ENCODE results near the gene CEBPG. TPM values are rescaled to one million over a fixed set of nuclear protein-coding genes. Genes with fewer than 3 reads are reported as not detected.

The CEBPG gene
- total RNA-seq, 1 experiment from 2014 or later = 39.5 TPM

DNA sequence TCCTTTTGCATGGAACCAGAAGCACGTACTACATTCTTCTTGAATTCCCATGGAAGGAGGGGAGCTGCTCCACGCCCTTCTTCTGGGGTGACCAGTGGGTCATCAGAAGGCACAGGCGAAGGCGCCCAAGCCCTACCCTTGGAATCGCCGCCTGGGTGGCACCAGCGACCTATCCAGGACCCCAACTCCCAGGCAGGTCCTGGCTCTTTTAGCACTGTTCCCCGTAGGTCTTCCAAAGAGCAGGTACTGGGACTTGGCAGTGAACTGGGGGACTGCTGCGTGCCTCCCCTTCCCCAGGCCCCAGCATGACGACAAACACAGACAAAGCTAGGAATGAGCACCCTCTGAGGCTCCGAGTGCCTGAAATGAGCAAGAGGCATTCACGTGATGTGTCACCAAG is 45.0 kb downstream of the CEBPG start:
- intact Hi-C loops (cut with micrococcal nuclease; ENCODE audit: unreplicated experiment) = no loop called here

DNA sequence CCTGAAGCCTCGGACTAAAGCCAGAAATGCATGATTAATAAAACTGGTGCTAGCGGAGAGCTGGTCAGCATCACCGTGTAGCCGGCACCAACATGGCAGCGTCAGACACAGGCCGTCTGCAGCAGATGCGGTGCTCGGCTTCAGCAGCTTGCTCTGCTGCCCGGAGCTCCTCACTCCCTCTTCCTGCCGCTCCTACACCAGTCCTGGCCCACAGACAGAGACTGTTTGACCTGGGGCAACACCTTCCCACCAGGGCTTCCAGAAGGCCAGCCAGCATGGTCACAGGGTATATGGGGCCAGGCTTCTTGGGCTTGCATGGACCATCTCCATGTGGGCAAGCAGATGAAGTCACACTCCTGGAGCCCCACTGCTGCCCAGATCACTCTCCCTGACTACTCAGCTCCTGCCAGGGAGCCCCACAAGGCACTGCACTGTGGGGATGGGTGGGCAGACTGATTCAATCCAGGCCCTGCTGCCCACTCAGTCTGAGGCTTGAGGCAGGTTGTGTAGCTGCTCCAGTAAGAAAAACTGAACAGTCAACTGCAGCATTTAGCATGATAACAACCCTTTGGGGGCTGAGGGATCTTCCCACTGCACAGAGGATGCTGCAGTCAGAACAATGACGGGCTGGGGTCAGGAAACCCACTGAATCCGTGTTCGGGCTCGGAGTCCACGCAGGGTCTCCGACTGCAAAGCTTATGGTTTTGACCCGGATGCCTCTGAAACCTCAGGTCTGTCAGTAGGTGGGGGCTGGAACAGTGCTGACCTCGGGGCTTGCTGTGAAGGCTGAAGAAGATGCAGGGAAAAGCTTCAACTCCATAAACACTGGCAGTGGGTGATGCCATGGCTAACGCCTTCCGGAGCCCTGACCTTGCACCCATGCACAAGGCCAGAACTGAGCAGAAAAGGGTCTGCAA is 45.6 kb downstream of the CEBPG start:
- intact Hi-C loops (cut with micrococcal nuclease; ENCODE audit: unreplicated experiment) = no loop called here
- no peak overlapping the region for H3K27ac Mint-ChIP-seq (ENCODE audit: unreplicated experiment)
- TF ChIP-seq, protein P1, sequence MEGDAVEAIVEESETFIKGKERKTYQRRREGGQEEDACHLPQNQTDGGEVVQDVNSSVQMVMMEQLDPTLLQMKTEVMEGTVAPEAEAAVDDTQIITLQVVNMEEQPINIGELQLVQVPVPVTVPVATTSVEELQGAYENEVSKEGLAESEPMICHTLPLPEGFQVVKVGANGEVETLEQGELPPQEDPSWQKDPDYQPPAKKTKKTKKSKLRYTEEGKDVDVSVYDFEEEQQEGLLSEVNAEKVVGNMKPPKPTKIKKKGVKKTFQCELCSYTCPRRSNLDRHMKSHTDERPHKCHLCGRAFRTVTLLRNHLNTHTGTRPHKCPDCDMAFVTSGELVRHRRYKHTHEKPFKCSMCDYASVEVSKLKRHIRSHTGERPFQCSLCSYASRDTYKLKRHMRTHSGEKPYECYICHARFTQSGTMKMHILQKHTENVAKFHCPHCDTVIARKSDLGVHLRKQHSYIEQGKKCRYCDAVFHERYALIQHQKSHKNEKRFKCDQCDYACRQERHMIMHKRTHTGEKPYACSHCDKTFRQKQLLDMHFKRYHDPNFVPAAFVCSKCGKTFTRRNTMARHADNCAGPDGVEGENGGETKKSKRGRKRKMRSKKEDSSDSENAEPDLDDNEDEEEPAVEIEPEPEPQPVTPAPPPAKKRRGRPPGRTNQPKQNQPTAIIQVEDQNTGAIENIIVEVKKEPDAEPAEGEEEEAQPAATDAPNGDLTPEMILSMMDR (IDR thresholded peaks at IDR 0.05; ENCODE audit: unreplicated experiment) = no peak
- BruUV-seq (replicated peaks) = no TSS peak
- H3K9me3 Mint-ChIP-seq (ENCODE audit: low read depth, unreplicated experiment) = no peaks in the 10 kb centered on the region
- no peak overlapping the region for H3K4me3 Mint-ChIP-seq (ENCODE audit: low read depth, unreplicated experiment)
- H3K36me3 Mint-ChIP-seq (ENCODE audit: insufficient read depth, unreplicated experiment) = peaks cover 3% of the 10 kb centered on the region
- H3K4me1 Mint-ChIP-seq (ENCODE audit: low read depth, unreplicated experiment) = peaks cover 8% of the 10 kb centered on the region
- DNase-seq = no peak
- H3K27me3 Mint-ChIP-seq (ENCODE audit: unreplicated experiment) = no peaks in the 10 kb centered on the region
- CTCF ChIA-PET = interaction anchor here (1.2 kb wide), 1 partner anchor 359 kb away, joined by 3 read pairs; no protein-coding TSS in a partner anchor

More for the DNA sequence above, 45.0 kb downstream of the CEBPG start:
- no TSS peak for BruUV-seq (replicated peaks)
- TF ChIP-seq, protein P1 (IDR thresholded peaks at IDR 0.05; ENCODE audit: unreplicated experiment) = no peak
- Mint-ChIP-seq H3K27ac (ENCODE audit: unreplicated experiment) (no peak overlapping the region), H3K36me3 (ENCODE audit: insufficient read depth, unreplicated experiment) (peaks cover 3% of the 10 kb centered on the region), H3K27me3 (ENCODE audit: unreplicated experiment) (no peaks in the 10 kb centered on the region), H3K4me1 (ENCODE audit: low read depth, unreplicated experiment) (peaks cover 8% of the 10 kb centered on the region), H3K4me3 (ENCODE audit: low read depth, unreplicated experiment) (no peak overlapping the region), H3K9me3 (ENCODE audit: low read depth, unreplicated experiment) (no peaks in the 10 kb centered on the region)
- CTCF ChIA-PET = interaction anchor here (1.2 kb wide), 1 partner anchor 359 kb away, joined by 3 read pairs; no protein-coding TSS in a partner anchor
- no peak for DNase-seq

DNA sequence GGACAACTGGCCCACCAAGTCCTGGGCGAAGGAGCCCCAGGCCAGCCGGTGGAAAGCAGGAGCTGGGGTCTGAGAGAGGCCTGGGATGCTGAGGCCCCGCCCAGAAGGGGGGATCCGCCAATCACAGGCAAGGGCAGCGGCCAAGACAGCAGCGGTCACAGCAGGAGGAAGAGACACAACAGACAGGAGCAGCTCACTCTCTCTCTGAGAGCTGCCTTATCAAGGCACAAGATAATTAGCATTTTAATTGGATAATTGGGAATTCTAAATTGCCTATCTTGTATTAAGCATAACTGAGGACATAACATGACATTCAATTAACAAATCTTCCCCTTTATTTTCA is 46.2 kb downstream of the CEBPG start:
- DNase-seq = no peak
- intact Hi-C loops (cut with micrococcal nuclease; ENCODE audit: unreplicated experiment) = no loop called here
- no TSS peak for BruUV-seq (replicated peaks)
- TF ChIP-seq, protein P1 (IDR thresholded peaks at IDR 0.05; ENCODE audit: unreplicated experiment) = no peak
- Mint-ChIP-seq H3K4me3 (ENCODE audit: low read depth, unreplicated experiment) (no peak overlapping the region), H3K4me1 (ENCODE audit: low read depth, unreplicated experiment) (peaks cover 8% of the 10 kb centered on the region), H3K9me3 (ENCODE audit: low read depth, unreplicated experiment) (no peaks in the 10 kb centered on the region), H3K27me3 (ENCODE audit: unreplicated experiment) (no peaks in the 10 kb centered on the region), H3K27ac (ENCODE audit: unreplicated experiment) (no peak overlapping the region), H3K36me3 (ENCODE audit: insufficient read depth, unreplicated experiment) (peaks cover 3% of the 10 kb centered on the region)
- CTCF ChIA-PET = no interaction called here

DNA sequence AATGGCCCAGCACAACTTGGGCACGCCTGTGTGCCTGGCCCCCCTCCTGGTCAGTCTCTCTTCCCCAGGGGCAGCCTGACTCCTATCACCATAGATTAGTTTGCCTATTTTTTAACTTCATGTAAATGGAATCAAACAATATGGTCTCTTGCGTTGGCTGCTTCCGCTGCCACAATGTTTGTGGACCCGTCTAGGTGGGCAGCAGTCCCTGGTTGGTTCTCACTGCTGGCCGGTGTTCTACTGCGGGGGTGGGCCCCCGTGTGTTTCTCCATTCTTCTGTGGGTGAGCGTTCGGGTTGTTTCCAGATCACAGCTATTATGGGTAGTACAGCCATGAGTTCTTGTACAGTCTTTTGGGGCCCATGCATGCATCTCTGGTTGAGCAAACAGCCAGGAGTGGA is 47.3 kb downstream of the CEBPG start:
- TF ChIP-seq, protein P1 (IDR thresholded peaks at IDR 0.05; ENCODE audit: unreplicated experiment) = no peak
- CTCF ChIA-PET = no interaction called here

More for the DNA sequence above, 47.3 kb downstream of the CEBPG start:
- intact Hi-C loops (cut with micrococcal nuclease; ENCODE audit: unreplicated experiment) = no loop called here
- no peak for DNase-seq
- Mint-ChIP-seq H3K4me1 (ENCODE audit: low read depth, unreplicated experiment) (peaks cover 8% of the 10 kb centered on the region), H3K27ac (ENCODE audit: unreplicated experiment) (no peak overlapping the region), H3K36me3 (ENCODE audit: insufficient read depth, unreplicated experiment) (peaks cover 3% of the 10 kb centered on the region), H3K4me3 (ENCODE audit: low read depth, unreplicated experiment) (no peak overlapping the region), H3K27me3 (ENCODE audit: unreplicated experiment) (no peaks in the 10 kb centered on the region), H3K9me3 (ENCODE audit: low read depth, unreplicated experiment) (no peaks in the 10 kb centered on the region)
- BruUV-seq (replicated peaks) = no TSS peak

All from Calu3 (cell line).